GM21737 (cell line): Measurements from ENCODE around the gene CFDP1.
"Not testable (repeated sequence)": the region's sequence is repeated elsewhere in the genome, so short reads cannot be mapped to it uniquely, and the experiment has no call there.

Experiments used
- ATAC-seq: cut with Tn5 transposase; IDR thresholded peaks from one replicate; pipeline ENCODE4 v1.9.1; 2021; ENCODE audit warnings: mild to moderate bottlenecking, moderate library complexity; ENCODE audit not compliant: unreplicated experiment

CFDP1 gene

DNA sequence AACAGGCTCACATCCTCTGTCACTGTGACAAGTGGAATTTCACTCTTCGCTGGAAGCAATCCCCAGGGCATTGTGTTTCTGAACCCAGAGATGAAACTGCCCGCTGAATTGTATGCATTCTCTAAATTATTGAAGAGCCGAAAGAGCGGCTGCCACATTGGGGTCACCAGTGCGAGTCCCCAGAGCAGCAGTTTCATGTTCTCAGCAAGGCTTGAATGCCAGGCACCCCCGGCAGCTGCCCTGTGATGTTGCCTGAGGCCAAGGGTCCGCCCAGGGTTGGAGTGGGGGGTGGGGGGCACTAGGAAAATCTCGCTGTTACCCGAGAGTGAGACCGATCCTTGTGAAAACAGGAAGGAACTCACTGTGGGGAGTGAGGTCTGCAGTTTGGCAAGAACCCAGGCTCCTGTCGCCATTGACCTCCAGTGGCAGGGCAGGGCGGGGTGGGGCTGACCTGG is 161.2 kb downstream of the CFDP1 start:
- ATAC-seq: peak; percentile 52

- no peak for ATAC-seq
These were observed 161.7 kb downstream of the CFDP1 start for GRCh38 chr16:75271441-75272096.

DNA sequence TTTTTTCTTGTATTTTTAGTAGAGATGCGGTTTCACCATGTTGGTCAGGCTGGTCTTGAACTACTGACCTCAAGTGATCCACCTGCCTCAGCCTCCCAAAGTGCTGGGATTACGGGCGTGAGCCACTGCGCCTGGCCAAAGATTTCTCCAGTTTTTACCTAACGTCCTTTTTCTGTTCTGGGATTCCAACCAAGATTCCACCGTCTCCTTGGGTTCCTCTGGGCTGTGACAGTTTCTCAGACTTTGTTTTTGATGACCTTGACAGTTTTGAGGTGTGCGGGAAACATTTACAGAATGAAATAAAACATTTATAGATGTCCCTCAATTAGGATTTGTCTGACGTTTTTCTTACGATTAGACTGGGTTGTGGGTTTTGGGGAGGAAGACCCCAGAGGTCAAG is 163.9 kb downstream of the CFDP1 start:
- ATAC-seq: not testable (repeated sequence)

- ATAC-seq: no peak
These were observed 165.6 kb downstream of the CFDP1 start for GRCh38 chr16:75267631-75268264.

DNA sequence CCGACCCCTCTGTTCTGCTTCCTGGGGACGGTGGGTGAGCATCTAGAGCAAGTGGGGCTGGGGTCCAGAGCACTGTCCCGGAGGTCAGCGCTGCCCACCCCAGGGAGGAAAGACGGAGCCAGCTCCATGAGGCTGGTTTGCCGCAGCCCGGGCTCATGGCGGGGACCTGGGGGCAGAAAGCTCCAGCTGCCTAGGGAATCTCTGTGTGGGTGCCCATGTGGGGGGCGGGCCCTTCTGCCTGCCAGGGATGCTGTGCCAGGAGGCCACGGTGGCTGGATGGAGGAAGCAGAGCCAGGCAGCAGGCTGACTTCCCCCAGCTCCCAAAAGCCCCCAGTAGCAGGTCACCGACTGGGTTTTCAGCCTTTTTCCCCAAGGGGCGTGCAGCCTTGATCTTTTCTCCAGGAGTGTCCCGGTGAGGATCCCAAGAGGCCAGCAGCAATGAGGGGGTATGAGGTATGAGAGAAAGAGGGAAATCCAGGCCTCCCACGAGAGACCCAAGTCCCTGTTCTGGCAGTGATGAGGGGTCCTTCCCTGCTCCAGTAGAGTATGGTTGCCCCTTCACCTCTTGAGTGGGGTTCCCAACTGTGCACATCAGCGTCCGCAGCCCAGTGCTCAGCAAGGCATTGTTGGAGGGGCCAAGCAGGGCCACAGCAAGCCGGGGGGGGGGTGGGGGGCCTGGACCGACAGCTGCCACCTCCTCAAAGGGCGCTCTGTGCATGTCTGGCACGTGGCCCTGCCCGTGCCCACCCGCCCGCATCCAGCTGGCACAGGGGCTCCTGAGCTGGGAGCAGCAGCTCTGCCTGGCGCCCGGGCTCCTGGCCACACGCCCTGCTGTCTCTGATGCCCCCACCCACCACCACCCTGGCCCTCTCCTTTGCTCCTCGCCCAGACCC is 166.3 kb downstream of the CFDP1 start:
- ATAC-seq: no peak

DNA sequence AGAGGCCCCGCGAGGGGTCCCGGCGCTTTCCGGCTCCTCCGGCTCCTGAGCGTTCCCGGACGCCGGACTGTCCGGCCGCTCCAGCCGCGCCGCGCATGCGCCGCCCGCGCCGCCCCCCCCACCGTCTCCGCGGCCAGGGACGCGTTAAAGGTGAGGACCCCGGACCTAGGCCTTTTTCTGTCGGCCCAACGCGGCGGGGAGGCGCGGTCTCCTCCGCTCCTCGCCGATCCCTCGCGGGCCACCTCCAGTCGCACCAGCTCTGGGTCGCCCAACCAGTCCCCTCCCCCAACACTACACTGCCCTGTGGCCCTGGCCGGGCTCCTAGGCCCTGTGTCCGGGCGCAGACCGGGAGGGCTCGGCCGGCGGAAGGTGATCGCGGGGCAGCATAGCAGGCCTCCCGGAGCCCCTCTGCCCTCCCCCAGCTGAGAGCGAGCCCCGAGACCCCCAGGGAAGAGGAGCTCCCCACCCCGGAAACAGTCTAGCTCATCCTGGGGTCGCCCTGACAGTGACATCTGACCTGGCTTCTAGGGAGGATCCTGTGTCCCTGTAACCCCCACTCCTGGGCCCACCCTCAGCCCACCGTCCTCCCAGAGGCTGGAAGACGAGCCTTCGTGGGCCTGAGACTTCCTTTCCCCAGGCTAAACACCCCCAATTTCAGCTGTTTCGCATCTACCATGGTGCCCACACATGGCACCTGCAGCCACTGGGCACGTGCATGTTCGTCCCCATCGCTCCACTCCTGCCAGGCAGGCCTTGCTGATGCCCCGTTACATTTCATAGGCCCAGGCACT is 167.2 kb downstream of the CFDP1 start:
- ATAC-seq: peak; percentile 50

DNA sequence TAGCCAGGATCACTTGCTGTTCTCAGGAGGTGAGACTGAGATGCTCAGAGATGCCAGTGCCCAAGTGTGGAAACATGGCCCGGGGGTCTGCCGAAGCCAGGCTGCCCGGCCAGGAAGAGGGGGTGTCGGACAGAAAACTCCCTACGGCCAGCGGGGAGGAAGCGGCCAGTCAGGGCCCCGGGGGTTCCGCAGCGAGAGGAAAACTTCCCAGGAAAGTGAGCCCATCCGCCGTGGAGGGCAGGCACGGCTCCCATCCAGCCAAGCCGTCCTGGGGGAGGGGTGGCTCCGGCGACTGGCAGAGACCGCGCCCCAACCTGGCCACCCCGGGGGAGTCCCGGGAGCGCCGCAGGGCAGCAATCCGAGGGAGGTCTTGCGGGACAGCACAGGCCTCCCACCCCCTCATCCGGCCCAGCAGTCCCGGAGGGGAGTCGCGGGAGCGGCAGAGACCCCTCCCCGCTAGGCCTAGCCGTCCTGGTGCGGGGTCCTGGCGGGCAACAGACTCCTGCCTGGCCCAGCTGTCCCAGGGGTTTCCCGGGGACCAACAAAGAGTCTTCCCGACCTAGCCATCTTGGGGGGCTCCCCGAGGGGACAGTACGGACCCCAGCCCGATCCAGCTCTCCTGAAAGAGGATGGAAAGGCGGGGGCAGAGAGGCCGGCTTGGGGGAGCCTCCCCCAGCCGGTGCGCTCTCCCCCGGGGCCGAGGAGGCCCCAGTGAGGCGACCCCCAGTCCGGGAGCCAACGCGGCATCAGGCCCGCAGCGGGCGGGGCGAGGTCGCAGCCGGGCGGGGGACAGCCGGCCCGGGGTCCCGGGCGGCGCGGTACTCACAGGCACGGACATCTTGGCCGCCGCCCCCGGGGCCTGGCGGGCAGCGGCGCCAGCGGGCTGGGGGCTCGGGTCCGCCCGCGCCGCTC is 168.0 kb downstream of the CFDP1 start:
- peak; percentile 29 for ATAC-seq

DNA sequence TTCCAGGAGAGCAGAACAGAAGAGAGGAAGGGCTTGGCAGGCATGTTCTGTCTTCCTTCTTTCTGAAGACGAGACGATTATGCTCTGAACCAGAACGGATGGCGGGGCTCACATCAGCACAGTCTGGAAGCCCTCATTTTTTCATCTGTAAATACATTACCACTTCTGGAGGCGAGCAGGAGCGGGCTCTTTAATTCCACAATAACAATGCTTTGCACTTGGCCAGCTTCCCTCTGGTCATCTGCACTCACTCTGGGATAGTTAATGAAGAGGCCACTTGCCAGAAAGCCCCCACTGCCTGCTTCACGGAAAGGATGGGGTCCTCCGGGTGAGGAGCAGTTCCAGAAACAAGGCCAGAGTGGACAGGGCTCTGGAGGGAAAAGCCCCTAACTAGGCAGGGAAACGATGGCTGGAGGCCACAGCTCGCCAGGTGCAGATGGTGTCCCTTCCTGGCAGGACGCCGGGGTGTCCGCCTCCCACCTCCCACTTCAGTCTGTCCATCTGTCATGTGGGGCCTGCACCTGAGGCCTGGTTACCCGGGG is 168.8 kb downstream of the CFDP1 start:
- no peak for ATAC-seq

DNA sequence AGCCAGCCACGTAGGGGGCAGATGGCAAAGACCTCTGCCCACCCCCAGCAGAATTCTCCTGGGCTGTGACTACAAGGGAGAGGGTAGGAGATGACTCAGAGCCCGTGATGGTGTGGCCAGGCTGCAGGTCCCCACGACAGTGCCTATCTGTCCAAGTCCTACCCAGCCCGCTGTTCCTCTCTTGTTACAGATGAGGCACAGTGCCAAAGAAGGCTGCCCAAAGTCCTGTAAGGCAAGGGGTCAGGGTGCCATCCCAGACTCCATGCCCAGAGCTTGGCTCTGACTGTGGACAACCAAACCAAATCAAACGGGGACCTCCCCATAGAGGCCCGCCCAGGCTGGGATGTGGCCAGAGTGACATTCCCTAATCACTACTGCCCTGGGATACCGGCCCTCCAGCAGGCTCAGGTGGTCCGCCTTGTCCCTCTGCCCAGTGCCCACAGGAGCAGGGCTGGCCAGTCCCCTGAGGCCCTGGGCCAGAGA is 169.3 kb downstream of the CFDP1 start:
- no peak for ATAC-seq

- ATAC-seq: no peak
These were observed 169.9 kb downstream of the CFDP1 start for GRCh38 chr16:75263291-75263962.

- ATAC-seq: no peak
These were observed 170.5 kb downstream of the CFDP1 start for GRCh38 chr16:75262800-75263127.

- ATAC-seq: no peak
These were observed 171.1 kb downstream of the CFDP1 start for GRCh38 chr16:75262104-75262799.

DNA sequence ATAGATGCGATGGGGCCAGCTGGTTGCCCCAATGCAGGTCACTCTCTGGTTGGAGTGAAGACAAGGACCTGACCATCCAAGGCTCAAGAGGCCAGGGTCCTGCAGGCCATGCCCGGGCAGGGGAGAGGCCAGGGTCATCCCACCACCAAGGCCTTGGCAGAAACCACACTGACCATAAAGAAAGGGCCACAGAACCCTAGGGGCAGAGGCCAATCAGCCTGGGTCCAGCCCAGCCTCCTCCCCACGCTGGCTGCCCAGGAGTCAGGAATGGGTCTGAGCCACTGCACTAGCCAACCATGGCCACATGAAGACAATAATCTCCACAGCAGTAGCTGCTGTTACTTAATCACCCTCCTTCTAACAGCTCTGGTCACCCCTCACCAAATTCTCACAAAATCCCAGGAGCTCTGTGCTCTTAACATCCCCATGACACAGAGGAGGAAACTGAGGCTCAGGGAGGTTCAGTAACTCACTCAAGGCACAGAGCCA is 171.7 kb downstream of the CFDP1 start:
- ATAC-seq: no peak

DNA sequence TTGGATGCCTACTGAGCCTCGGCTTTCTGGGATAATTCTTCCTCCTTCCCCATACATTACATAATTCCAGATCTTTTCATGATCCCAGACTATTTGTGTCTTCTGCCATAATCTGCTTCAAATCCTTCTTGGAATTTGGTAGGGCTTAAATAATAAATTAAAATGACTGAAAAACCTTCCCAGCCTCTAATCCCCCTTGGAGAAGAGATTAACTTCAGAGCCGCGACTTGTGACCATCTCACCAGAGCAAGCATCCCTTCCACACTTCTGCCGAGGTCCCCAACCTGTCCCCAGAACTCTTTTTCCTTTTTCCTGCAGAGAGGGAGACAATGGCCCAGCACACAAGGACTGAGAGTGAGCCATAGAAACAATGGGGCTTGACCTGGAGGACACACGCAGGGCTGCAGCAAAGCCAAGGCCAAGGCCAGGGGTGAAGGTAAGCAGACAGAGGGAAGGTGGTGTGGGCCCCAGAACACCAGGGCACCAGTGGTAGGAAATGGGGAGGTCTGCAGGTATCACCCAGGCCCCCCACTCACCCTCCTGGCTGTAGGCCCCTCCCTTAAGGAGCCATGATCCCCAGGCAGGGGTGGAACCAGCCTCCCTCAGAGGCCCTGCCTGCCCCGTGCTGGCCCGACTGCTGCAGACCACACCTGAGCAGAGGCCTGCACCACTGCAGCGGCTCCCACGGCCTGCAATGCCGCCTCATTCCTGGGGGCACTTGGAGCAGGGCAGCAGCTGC is 172.3 kb downstream of the CFDP1 start:
- ATAC-seq: no peak

GRCh38 chr16:75258807-75259141 is 174.5 kb downstream of the CFDP1 start:
- ATAC-seq: no peak

DNA sequence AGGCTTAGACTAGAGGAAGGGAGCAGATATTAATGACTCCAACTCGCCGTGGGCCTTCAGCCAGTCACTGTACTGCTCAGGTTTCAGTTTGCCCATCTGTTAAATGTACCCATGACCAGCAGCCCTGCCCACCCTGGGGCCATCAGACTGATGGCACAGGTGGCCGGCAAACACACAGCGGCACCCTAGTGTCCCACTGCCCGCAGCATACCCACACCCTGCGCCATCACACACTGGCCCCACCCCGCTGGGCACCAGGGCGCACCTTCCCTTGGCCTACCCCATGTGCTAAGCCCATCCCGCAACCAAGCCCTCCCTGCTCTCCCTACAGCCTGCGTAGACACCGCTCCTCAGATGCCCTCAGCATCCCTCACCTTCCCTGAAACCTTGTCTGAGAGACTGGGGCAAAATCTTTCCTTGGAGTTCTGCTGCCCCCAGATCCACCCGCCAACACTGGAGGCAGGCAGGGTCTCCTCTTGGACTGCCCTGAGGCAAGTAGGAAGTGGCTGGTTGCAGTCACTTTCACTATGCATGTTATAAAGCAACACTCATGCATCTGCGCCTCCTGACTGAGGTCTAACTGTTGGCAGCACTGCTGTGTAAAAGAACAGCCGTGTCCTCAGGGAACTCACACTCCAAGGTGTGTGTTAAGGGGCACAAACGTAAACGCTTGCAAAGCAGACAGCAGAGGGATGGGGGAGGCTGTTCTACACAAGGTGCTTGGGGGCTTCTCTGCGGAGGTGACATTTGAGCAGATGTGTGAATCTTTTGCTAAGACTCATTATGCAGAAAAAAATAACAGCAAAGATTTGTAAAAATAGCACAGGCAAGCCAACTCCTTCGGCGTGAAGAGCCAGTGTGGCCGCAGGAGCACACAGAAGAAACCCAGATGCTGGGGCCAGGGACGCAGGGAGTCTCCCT is 175.2 kb downstream of the CFDP1 start:
- ATAC-seq: no peak
